SK-N-SH treated with all-trans-retinoic acid at 6 μM for 48 hours (cell line): Measurements from ENCODE around the gene HHIPL1.
A peak's percentile ranks its signal among the peaks of the same experiment; 100 is the strongest.

Experiments used
- ATAC-seq: fragments of 200-7000 bp; cut with Tn5 transposase; 3 replicates; pipeline ENCODE4 v1.9.1; 2020; ENCODE audit warnings: mild to moderate bottlenecking, moderate library complexity
- ARNTL ChIP-seq: fragments of 450-650 bp; formaldehyde crosslinking; IDR thresholded peaks from 2 replicates; pipeline ENCODE4 v1.5.0; 2020; ENCODE audit warnings: low read depth, mild to moderate bottlenecking, moderate library complexity, borderline replicate concordance
- BACH2 ChIP-seq: fragments of 250-450 bp; sonication (Bioruptor Pico); IDR thresholded peaks from 2 replicates; pipeline ENCODE4 v1.9.0; 2021; ENCODE audit warnings: mild to moderate bottlenecking, borderline replicate concordance
- CSDC2 ChIP-seq: fragments of 250-450 bp; sonication (Bioruptor Pico); IDR thresholded peaks from 2 replicates; pipeline ENCODE4 v1.5.0; 2020; ENCODE audit warnings: mild to moderate bottlenecking, moderate library complexity
- ESRRG ChIP-seq: fragments of 250-450 bp; sonication (Bioruptor Pico); IDR thresholded peaks from 2 replicates; pipeline ENCODE4 v1.6.1; 2021; ENCODE audit warnings: mild to moderate bottlenecking
- GLIS3 ChIP-seq: fragments of 250-450 bp; sonication (Bioruptor Pico); IDR thresholded peaks from 2 replicates; pipeline ENCODE4 v1.5.0; 2020; ENCODE audit warnings: mild to moderate bottlenecking, moderate library complexity
- ISL1 ChIP-seq: fragments of 250-450 bp; sonication (Bioruptor Pico); IDR thresholded peaks from 2 replicates; pipeline ENCODE4 v2.1.2; 2022; ENCODE audit warnings: mild to moderate bottlenecking, moderate library complexity
- OSR1 ChIP-seq: fragments of 250-450 bp; sonication (Bioruptor Pico); IDR thresholded peaks from 2 replicates; pipeline ENCODE4 v1.8.0; 2022; ENCODE audit warnings: moderate library complexity, mild to moderate bottlenecking, inconsistent platforms
- PATZ1 ChIP-seq: fragments of 250-450 bp; sonication (Bioruptor Pico); IDR thresholded peaks from 2 replicates; pipeline ENCODE4 v1.8.0; 2020; ENCODE audit warnings: mild to moderate bottlenecking, moderate library complexity, borderline replicate concordance
- POU6F1 ChIP-seq: fragments of 250-450 bp; sonication (Bioruptor Pico); IDR thresholded peaks from 2 replicates; pipeline ENCODE4 v1.8.0; 2021; ENCODE audit warnings: low read depth, mild to moderate bottlenecking, moderate library complexity, borderline replicate concordance
- PPARA ChIP-seq: fragments of 250-450 bp; sonication (Bioruptor Pico); IDR thresholded peaks from 2 replicates; pipeline ENCODE4 v1.5.0; 2020; ENCODE audit warnings: mild to moderate bottlenecking, borderline replicate concordance
- RARB ChIP-seq: fragments of 250-450 bp; sonication (Bioruptor Pico); IDR thresholded peaks from 2 replicates; pipeline ENCODE4 v1.8.0; 2021; ENCODE audit warnings: mild to moderate bottlenecking, moderate library complexity
- SNAI2 ChIP-seq: fragments of 250-450 bp; sonication (Bioruptor Pico); IDR thresholded peaks from 2 replicates; pipeline ENCODE4 v1.5.0; 2020; ENCODE audit warnings: mild to moderate bottlenecking, moderate library complexity
- TOX ChIP-seq: fragments of 250-450 bp; sonication (Bioruptor Pico); IDR thresholded peaks from 2 replicates; pipeline ENCODE4 v1.8.0; 2021; ENCODE audit warnings: mild to moderate bottlenecking, moderate library complexity, borderline replicate concordance
- TSHZ2 ChIP-seq: fragments of 250-450 bp; sonication (Bioruptor Pico); IDR thresholded peaks from 2 replicates; pipeline ENCODE4 v1.5.0; 2020; ENCODE audit warnings: mild to moderate bottlenecking, moderate library complexity
- ZC3H10 ChIP-seq: fragments of 250-450 bp; sonication (Bioruptor Pico); IDR thresholded peaks from 2 replicates; pipeline ENCODE4 v1.5.1; 2021; ENCODE audit warnings: mild to moderate bottlenecking, moderate library complexity
- ZFP3 ChIP-seq: fragments of 250-450 bp; sonication (Bioruptor Pico); IDR thresholded peaks from 2 replicates; pipeline ENCODE4 v1.5.0; 2020; ENCODE audit warnings: mild to moderate bottlenecking, moderate library complexity
- ZFP30 ChIP-seq: fragments of 450-650 bp; formaldehyde crosslinking; IDR thresholded peaks from 2 replicates; pipeline ENCODE4 v1.5.0; 2022; ENCODE audit warnings: mild to moderate bottlenecking, moderate library complexity
- ZNF565 ChIP-seq: fragments of 450-650 bp; formaldehyde crosslinking; conservative IDR thresholded peaks from 2 replicates; pipeline ENCODE4 v1.5.0; 2020; ENCODE audit warnings: low read depth, mild to moderate bottlenecking, moderate library complexity
- ZNF8 ChIP-seq: fragments of 450-650 bp; formaldehyde crosslinking; IDR thresholded peaks from 2 replicates; pipeline ENCODE4 v1.5.0; 2020; ENCODE audit warnings: mild to moderate bottlenecking, moderate library complexity

Gene HHIPL1

GRCh38 chr14:99673305-99674063 is 28.6 kb downstream of the HHIPL1 start:
- no peak for TF ChIP-seq TSHZ2 (CRISPR knock-in tag)
- no peak for TF ChIP-seq ARNTL (CRISPR knock-in tag)
- no peak for TF ChIP-seq ESRRG (CRISPR knock-in tag)
- no peak for TF ChIP-seq GLIS3 (CRISPR knock-in tag)
- no peak for TF ChIP-seq ZNF8 (CRISPR knock-in tag)
- no peak for TF ChIP-seq ZC3H10 (CRISPR knock-in tag)
- no peak for TF ChIP-seq TOX (CRISPR knock-in tag)
- no peak for TF ChIP-seq ZFP30
- TF ChIP-seq ZNF565 (CRISPR knock-in tag), result no peak
- no peak for ATAC-seq

- TF ChIP-seq BACH2 (CRISPR knock-in tag) (no peak), RARB (no peak), SNAI2 (CRISPR knock-in tag) (no peak), ZFP30 (no peak), ZC3H10 (CRISPR knock-in tag) (no peak), CSDC2 (no peak), GLIS3 (CRISPR knock-in tag) (no peak), OSR1 (CRISPR knock-in tag) (no peak)
- ATAC-seq, result no peak
Observed at GRCh38 chr14:99674064-99674650, 29.2 kb downstream of the HHIPL1 start.

- no peak for ATAC-seq
- no peak for TF ChIP-seq TSHZ2 (CRISPR knock-in tag)
- TF ChIP-seq PATZ1 (CRISPR knock-in tag), result no peak
- TF ChIP-seq ESRRG (CRISPR knock-in tag), result no peak
- TF ChIP-seq ISL1 (CRISPR knock-in tag), result no peak
- no peak for TF ChIP-seq PPARA (CRISPR knock-in tag)
- TF ChIP-seq ZFP30, result no peak
- TF ChIP-seq ZFP3 (CRISPR knock-in tag), result no peak
- TF ChIP-seq ARNTL (CRISPR knock-in tag), result no peak
- TF ChIP-seq BACH2 (CRISPR knock-in tag), result no peak
Observed at GRCh38 chr14:99674776-99675381, 29.9 kb downstream of the HHIPL1 start.

- peak; percentile 22; the same call in 2 of the 3 replicates for ATAC-seq
- TF ChIP-seq PPARA (CRISPR knock-in tag), result no peak
- TF ChIP-seq POU6F1 (CRISPR knock-in tag), result no peak
- TF ChIP-seq ZC3H10 (CRISPR knock-in tag), result no peak
- TF ChIP-seq BACH2 (CRISPR knock-in tag), result no peak
Observed at GRCh38 chr14:99675382-99675835, 30.5 kb downstream of the HHIPL1 start.
